Stimulated activated naive CD4-positive, alpha-beta T cell treated with Interleukin-2 at 50 U/mL for 16 hours (primary cell): ENCODE data around the gene HSPA12B.

Experiments used
- DNase-seq: peaks from one replicate; lab custom pipeline; 2025; lab: John Stamatoyannopoulos, UW

HSPA12B gene

GRCh38 chr20:3749087-3749688 lies 16.7 kb downstream of the HSPA12B start:
- no peak for DNase-seq

- DNase-seq: peak; percentile 5
These were observed 17.4 kb downstream of the HSPA12B start for GRCh38 chr20:3749689-3750531.

- DNase-seq: no peak
These were observed 18.8 kb downstream of the HSPA12B start for GRCh38 chr20:3751305-3751674.

- DNase-seq: peak; percentile 61
These were observed 19.3 kb downstream of the HSPA12B start for GRCh38 chr20:3751675-3752385.

- no peak for DNase-seq
These were observed 19.9 kb downstream of the HSPA12B start for GRCh38 chr20:3752386-3752759.

GRCh38 chr20:3753098-3753497 lies 20.6 kb downstream of the HSPA12B start:
- DNase-seq: peak; percentile 27

- no peak for DNase-seq
These were observed 21.2 kb downstream of the HSPA12B start for GRCh38 chr20:3753501-3754275.

- DNase-seq: no peak
These were observed 21.8 kb downstream of the HSPA12B start for GRCh38 chr20:3754276-3754630.

GRCh38 chr20:3755269-3755668 lies 22.8 kb downstream of the HSPA12B start:
- no peak for DNase-seq

- no peak for DNase-seq
These were observed 23.5 kb downstream of the HSPA12B start for GRCh38 chr20:3755814-3756480.

GRCh38 chr20:3757268-3757667 lies 24.8 kb downstream of the HSPA12B start:
- no peak for DNase-seq

GRCh38 chr20:3758566-3758965 lies 26.1 kb downstream of the HSPA12B start:
- DNase-seq: no peak

GRCh38 chr20:3759316-3759823 lies 26.9 kb downstream of the HSPA12B start:
- DNase-seq: no peak

- no peak for DNase-seq
These were observed 27.4 kb downstream of the HSPA12B start for GRCh38 chr20:3759884-3760283.

- no peak for DNase-seq
These were observed 28.3 kb downstream of the HSPA12B start for GRCh38 chr20:3760655-3761348.

- no peak for DNase-seq
These were observed 31.5 kb downstream of the HSPA12B start for GRCh38 chr20:3763671-3764601.

- no peak for DNase-seq
These were observed 32.2 kb downstream of the HSPA12B start for GRCh38 chr20:3764659-3765058.

GRCh38 chr20:3765171-3765882 lies 32.8 kb downstream of the HSPA12B start:
- DNase-seq: no peak

GRCh38 chr20:3766422-3767109 lies 34.1 kb downstream of the HSPA12B start:
- no peak for DNase-seq
